Esophagus muscularis mucosa (tissue), 4 donors: ENCODE measurements around the gene USP24. TPM values are rescaled to one million over a fixed set of nuclear protein-coding genes. Genes with fewer than 3 reads are reported as not detected.

ENCODE experiments used
- DNase-seq: peaks from one replicate; pipeline ENCODE4 v3.0.0-alpha.2; 2017; ENCODE audit errors: extremely low spot score
- H3K27ac ChIP-seq, 4 donors: fragments of 200-600 bp; sonication (generic); replicated peaks in 1 of 4; 1 replicate in 3 of 4; 2 replicates in 1 of 4; pipeline ENCODE4 v1.5.1; 2016 to 2019; ENCODE audit warnings: mild to moderate bottlenecking in 1 of 4
- H3K27me3 ChIP-seq, 4 donors: fragments of 200-600 bp; sonication (generic); one replicate each; pipeline versions ENCODE4 v1.5.1 to v1.6.0; 2016 to 2019
- H3K36me3 ChIP-seq, 4 donors: fragments of 200-600 bp; sonication (generic); one replicate each; pipeline ENCODE4 v1.5.1; 2016 to 2019
- H3K4me1 ChIP-seq, 4 donors: fragments of 200-600 bp; sonication (generic); one replicate each; pipeline ENCODE4 v1.5.1; 2016 to 2019
- H3K4me3 ChIP-seq, 4 donors: fragments of 200-600 bp; sonication (generic); 1 replicate in 2 of 4; 2 replicates in 2 of 4; pipeline ENCODE4 v1.5.1; 2016 to 2019; ENCODE audit warnings: mild to moderate bottlenecking in 4 of 4, moderate library complexity in 1 of 4
- H3K9me3 ChIP-seq, 4 donors: fragments of 200-600 bp; sonication (generic); 1 replicate in 3 of 4; 2 replicates in 1 of 4; pipeline ENCODE4 v1.5.1; 2016 to 2019
- CTCF ChIP-seq, 3 experiments: fragments of 200-600 bp in 2 of 3; fragments of 450-650 bp in 1 of 3; sonication (generic) in 2 of 3; IDR thresholded peaks; one replicate each; pipeline ENCODE4 v1.5.1; 2017 to 2019; ENCODE audit warnings: antibody characterized with exemption in 3 of 3, mild to moderate bottlenecking in 2 of 3, moderate library complexity in 1 of 3
- EP300 ChIP-seq: sonication (generic); formaldehyde crosslinking; IDR thresholded peaks from one replicate; pipeline ENCODE4 v1.6.1; 2017; ENCODE audit warnings: antibody characterized with exemption
- POLR2A ChIP-seq: fragments of 450-650 bp; IDR thresholded peaks from one replicate; pipeline ENCODE4 v1.6.1; 2017; ENCODE audit warnings: antibody characterized with exemption, moderate library complexity, mild to moderate bottlenecking, low read depth
- POLR2AphosphoS5 ChIP-seq, 2 donors: sonication (generic); formaldehyde crosslinking; IDR thresholded peaks; one replicate each; pipeline ENCODE4 v1.6.1; 2017; ENCODE audit warnings: antibody characterized with exemption in 2 of 2
- WGBS: methylation state at CpG from one replicate; pipeline ENCODE4 v1.1.5; 2018; 5-methylcytosine and 5-hydroxymethylcytosine counted together
- intact Hi-C: fragments of 100-400 bp; cut with DNase I; formaldehyde crosslinking; loops from one replicate; pipeline ENCODE4 v1.15.1; 2023
- total RNA-seq, 4 donors: library from RNA; depleted of rRNA; stranded (reverse); fragments of >200 nt; gene quantifications; one replicate each; pipeline versions ENCODE4 v1.1.0 to v1.2.1, GENCODE V29; 2016

The USP24 gene
- total RNA-seq, 4 donors from 2014 or later: 28.3 to 45.3 (median 37.7) TPM

DNA sequence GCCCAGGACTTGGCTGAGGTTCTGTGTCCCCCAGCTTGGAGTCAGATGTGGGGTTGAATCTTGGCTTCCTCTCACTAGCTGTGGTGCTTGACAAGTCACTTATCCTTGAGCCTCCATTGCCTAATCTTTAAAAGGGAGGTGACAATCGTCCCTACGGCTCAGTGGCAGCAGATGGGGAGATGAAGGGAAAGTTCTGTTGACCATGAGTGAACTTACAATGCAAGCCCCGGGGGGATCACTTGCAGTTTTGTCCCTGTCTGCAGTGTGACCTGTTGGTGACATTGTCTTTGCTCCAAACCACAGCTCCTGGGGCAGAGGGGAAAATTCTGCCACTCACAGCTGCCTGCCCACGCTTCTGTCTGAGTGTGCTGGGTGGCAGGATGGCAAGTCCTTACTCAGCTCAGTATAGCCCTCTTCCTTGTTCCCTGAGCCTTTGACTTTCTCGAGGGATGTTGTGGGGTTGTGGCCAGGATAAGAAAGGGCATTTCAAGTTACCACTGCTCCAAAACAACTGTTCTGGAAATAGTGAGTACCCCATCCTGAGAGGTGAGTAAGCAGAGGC is 174.2 kb downstream of the USP24 start:
- no peaks in the 10 kb centered on the region for H3K36me3 ChIP-seq
- H3K9me3 ChIP-seq: no peaks in the 10 kb centered on the region
- H3K27me3 ChIP-seq: peaks cover 0 to 45% (median 12%) of the 10 kb centered on the region in 4 donors
- TF ChIP-seq POLR2AphosphoS5 (IDR thresholded peaks at IDR 0.05) (no peak), CTCF (IDR thresholded peaks at IDR 0.05) (no peak), EP300 (no peak)
- H3K27ac ChIP-seq: no peak overlapping the region
- intact Hi-C loops: no loop called here
- H3K4me1 ChIP-seq: peaks cover 7 to 17% (median 14%) of the 10 kb centered on the region in 4 donors
- H3K4me3 ChIP-seq: no peak overlapping the region
- 50% methylated on average over 4 of the region's 5 CpGs for WGBS
- no peak for DNase-seq

GRCh38 chr1:55040083-55040932 is 174.9 kb downstream of the USP24 start:
- no peak for DNase-seq
- H3K4me3 ChIP-seq: peak overlapping the region; percentile 25 to 36 (median 30)
- no peaks in the 10 kb centered on the region for H3K36me3 ChIP-seq
- H3K4me1 ChIP-seq: peaks cover 7 to 23% (median 21%) of the 10 kb centered on the region in 4 donors
- TF ChIP-seq EP300: no peak
- no peak for TF ChIP-seq CTCF (IDR thresholded peaks at IDR 0.05)
- TF ChIP-seq POLR2A: no peak
- TF ChIP-seq POLR2AphosphoS5 (IDR thresholded peaks at IDR 0.05): no peak
- H3K9me3 ChIP-seq: no peaks in the 10 kb centered on the region
- peaks cover 0 to 45% (median 12%) of the 10 kb centered on the region in 4 donors for H3K27me3 ChIP-seq
- H3K27ac ChIP-seq: no peak overlapping the region
- 23% methylated on average over 38 of the region's 49 CpGs for WGBS
- intact Hi-C loops: no loop called here

DNA sequence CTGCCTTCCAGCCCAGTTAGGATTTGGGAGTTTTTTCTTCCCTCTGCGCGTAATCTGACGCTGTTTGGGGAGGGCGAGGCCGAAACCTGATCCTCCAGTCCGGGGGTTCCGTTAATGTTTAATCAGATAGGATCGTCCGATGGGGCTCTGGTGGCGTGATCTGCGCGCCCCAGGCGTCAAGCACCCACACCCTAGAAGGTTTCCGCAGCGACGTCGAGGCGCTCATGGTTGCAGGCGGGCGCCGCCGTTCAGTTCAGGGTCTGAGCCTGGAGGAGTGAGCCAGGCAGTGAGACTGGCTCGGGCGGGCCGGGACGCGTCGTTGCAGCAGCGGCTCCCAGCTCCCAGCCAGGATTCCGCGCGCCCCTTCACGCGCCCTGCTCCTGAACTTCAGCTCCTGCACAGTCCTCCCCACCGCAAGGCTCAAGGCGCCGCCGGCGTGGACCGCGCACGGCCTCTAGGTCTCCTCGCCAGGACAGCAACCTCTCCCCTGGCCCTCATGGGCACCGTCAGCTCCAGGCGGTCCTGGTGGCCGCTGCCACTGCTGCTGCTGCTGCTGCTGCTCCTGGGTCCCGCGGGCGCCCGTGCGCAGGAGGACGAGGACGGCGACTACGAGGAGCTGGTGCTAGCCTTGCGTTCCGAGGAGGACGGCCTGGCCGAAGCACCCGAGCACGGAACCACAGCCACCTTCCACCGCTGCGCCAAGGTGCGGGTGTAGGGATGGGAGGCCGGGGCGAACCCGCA is 175.7 kb downstream of the USP24 start, which contains the start of gene PCSK9:
PCSK9 (plus strand) TSS at position 207 of the 741 bp plus-strand sequence; CDS start at position 497, 290 bp downstream.
- Histone ChIP-seq H3K27me3 (peaks cover 0 to 45% (median 12%) of the 10 kb centered on the region in 4 donors), H3K4me3 (peak within 1 kb of the TSS; percentile 25 to 36 (median 30)), H3K27ac (no peak within 1 kb of the TSS), H3K9me3 (no peaks in the 10 kb centered on the region), H3K4me1 (peaks cover 7 to 26% (median 23%) of the 10 kb centered on the region in 4 donors), H3K36me3 (no peaks in the 10 kb centered on the region)
- intact Hi-C loops: no loop called here
- no peak for DNase-seq
- no peak for TF ChIP-seq POLR2AphosphoS5 (IDR thresholded peaks at IDR 0.05)
- no peak for TF ChIP-seq CTCF (IDR thresholded peaks at IDR 0.05)
- no peak for TF ChIP-seq POLR2A
- no peak for TF ChIP-seq EP300
- WGBS: 4% methylated on average over 12 of the region's 67 CpGs

DNA sequence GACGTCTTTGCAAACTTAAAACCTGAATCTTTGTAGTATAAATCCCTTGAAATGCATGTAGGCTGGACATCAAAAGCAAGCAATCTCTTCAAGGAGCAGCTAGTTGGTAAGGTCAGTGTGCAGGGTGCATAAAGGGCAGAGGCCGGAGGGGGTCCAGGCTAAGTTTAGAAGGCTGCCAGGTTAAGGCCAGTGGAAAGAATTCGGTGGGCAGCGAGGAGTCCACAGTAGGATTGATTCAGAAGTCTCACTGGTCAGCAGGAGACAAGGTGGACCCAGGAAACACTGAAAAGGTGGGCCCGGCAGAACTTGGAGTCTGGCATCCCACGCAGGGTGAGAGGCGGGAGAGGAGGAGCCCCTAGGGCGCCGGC is 176.2 kb downstream of the USP24 start:
- Histone ChIP-seq H3K4me1 (peaks cover 7 to 26% (median 23%) of the 10 kb centered on the region in 4 donors), H3K27me3 (peaks cover 0 to 45% (median 15%) of the 10 kb centered on the region in 4 donors), H3K36me3 (no peaks in the 10 kb centered on the region), H3K27ac (no peak overlapping the region), H3K9me3 (no peaks in the 10 kb centered on the region), H3K4me3 (peak overlapping the region in 1 of 4 donors; percentile 36)
- no peak for DNase-seq
- intact Hi-C loops: no loop called here
- 45% methylated on average over 9 of the region's 9 CpGs for WGBS
- TF ChIP-seq EP300 (no peak), POLR2A (no peak), CTCF (IDR thresholded peaks at IDR 0.05) (no peak), POLR2AphosphoS5 (IDR thresholded peaks at IDR 0.05) (no peak)
